ENCODE results near the gene SASH1.
A peak's percentile ranks its signal among the peaks of the same experiment; 100 is the strongest.
"Not testable (repeated sequence)": the region's sequence is repeated elsewhere in the genome, so short reads cannot be mapped to it uniquely, and the experiment has no call there.

SASH1 gene

DNA sequence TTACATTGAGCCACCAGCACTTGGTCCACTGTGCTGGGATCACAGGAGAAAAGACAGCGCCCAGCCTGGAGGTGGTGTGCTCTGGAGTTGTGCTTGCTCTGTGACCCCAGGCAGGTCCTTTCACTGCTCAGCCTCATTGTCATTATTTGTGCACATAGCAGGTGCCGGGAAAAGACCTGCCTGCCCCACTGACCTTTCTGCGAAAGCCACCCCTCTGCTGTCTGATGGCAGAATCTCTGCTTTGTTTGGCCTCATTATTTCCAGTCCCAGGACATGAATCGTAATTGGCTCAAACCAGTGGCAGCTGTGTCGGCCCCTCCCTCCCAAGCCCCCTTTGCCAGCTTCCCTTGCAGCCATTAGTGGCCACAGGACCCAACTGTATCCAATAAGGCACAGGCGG, 219.0 kb downstream of the SASH1 start:
- DNase-seq = no peak

DNA sequence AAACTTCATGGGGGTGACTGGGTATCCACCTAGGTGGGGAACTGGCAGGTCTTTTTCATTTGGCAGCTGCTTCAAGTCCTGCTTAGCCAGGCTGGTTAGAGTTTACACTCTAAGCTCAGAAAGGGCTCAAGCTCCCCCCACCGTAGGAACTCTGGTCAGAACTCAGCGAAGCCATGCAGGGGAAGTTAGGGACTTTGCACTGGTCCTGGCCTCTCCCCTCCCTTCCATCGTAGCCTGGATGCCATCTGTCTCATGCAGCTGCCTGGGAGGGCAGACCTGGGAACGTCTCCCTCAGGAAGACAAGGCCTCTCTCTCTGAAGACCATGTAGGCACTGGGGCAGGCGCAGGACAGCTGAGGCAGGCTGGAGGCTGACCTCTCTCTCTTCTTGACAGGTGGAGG, 220.4 kb downstream of the SASH1 start:
- DNase-seq = no peak

DNA sequence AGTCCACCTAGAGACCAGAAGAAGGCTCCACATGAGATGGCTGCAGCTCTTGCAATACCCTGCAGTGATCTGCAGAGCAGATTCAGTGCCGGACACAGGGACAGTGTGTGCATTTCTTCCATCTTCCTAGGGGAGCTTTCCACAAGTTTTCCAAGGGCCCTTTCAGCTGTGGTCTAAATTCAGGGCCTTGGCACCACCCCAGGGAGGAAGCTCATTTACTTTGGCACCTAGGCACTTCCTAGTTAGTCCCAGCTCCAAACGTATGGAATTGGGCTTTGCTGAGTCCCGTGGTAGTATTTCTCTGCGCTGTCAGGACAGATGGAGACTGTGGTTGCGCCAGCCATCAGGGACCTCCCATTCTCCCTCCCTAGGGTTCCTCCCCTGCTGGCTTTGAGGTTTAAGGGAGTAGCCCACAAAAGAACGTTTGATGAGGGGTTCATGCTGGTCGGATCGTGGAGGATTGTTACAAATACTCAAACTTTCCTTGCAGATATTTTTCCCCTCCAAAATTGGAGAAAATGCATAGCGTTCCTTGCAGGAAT, 221.9 kb downstream of the SASH1 start:
- no peak for DNase-seq

DNA sequence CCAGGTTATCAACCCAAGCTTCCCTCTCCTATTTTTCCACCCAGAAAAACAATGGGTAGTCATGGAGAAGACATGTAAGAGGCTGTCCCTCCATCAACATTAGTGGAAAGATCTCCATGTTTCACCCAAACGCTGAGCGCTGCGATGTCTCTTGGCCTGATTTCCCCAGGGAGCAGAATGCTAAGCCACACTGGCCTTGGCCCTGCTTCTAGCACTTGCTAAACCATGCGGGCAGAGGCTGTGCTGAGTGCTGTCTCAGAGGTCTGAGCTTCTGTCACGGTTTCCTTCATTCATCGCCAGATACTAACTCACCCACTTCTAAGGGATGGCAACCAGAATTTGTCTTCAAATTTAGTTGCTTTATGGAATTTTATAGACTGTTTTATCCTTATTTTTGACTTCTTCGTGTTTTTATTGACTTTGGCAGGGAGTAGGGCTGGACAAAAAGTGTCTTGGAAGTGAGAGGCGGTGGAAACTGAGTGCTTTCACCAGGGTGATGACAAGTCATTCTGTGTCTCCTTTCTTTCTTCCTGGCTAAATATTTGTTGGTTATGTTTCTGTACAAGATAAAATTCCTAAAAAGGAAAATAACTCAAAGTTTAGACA, 222.8 kb downstream of the SASH1 start:
- DNase-seq = no peak

DNA sequence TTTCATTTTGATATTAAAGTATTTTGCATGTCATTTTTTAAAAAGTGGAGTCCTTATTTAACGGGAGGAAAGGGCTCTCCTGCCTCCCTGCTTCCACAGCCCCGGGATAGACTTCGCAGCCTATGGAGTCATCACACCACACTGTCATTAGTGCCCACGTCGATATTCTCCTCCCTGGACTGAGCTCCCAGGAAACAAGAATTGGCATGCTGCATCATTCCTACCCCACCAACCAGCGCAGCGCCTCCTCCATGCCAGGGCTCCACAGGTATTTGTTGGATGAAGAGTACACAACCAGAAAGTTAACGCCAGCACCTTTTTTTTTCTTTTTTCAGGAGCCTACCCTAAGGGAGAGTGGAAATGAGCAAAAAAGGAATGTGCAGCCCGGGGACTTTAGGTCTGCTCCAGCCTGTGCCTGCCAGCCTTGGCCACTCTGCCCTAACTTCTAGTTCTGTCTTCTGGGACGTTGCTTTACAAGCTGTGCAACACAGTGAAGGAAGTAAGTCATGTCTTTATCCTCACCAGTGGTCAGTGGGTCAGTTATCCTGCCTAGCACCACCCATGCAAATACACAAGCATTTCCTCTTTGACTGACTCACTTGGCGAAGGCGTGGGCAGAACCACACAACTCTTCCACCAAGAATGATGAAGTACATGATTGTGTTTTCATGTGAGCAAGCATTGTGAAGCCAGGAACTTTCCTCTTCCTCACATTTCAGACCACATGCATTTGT, 223.5 kb downstream of the SASH1 start:
- DNase-seq = no peak

DNA sequence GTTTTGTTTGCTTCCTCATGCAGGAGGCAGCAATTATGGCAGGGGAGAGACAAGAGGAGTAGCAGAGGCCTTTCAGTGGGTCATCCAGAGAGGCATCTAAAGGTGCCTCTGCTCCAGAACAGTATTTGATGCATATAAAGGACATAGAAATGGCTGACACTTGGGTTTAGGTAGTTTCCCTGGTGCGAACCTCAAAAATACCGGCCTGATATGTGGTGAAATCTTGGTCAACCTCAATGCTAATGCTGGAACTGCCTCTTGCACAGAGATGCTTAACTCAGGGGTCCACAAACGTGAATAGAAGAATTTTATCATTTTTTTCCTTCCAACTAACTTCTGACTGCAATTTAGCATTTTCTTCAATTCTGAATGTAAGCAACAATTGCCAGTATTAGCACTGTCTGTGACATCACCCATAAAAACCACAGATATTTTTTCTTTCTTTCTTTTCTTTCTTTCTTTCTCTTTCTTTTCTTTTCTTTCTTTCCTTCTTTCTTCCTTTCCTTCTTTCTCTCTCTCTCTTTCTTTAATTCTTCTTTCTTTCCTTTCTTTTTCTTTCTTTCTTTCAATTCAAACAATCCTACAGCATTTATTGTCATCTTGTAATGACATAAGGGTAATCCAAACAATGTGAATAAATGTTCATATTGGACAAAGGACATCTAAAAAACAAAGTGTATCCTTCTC, 224.2 kb downstream of the SASH1 start:
- DNase-seq = no peak

DNA sequence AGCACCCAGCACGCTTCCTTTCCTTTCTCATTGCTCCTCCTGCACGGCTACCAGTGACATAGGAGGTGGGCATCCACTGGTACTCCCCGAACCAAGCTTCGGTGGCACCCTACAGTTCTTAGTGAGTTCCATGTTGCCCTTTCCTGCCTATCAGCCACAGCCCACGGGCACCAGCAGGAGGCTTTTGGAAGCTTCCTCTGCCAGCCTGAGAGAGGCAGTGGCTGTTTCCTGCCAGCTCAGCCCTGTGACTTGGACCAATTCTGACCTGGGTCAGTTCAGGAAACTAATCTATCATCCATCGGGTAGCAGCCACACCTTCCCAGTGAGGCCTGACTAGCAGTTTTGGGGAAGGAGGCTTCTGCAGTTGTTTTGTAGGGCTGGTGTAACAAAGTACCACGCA, 227.8 kb downstream of the SASH1 start:
- no peak for DNase-seq

DNA sequence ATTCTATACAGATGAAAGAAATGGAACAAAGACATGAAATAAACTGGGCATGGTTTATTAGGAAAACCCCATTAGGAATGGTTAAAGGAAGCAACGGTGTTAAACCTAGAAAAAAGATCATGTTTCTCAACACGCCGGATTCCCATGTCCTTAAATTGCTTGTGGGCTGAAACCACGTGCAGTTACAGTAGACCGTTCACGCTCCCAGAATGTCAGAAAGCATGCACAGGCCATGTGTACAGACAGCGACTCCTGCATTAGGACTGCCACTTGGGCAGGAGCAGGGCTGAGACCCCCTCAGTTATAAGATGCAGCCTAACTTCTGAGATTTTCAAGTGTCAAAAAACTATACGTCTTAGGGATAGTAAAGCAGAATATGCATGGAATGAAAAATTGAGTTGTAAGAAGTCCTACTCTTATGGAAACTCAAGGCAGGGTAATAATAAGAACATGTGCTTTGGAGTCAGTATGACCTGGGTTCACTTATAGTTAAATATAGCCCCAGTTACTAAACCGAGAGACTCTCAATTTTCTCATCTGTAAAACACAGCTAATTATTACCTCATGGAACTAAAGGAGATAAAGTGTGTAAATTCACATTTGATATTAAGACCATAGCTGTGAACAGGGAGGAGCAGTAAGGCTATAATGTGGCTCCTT, 230.2 kb downstream of the SASH1 start:
- DNase-seq = no peak

DNA sequence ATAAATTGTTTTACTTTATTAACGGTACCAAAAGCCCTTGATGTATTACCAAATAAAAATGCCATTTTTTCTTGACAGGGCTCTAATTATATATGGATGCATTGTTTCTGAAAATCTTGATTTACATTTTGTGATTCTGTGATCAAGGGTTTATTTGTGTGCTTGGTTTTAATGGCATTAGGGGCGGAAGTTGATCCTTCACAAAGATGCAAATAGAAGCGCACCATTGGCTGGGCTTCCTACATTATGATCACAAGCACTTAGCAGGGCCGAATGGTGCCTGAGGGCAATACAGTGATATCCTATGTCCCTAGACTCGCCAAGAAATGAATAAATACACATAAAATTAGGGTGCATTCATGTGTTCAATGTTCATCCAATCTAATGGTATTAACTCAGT, 231.3 kb downstream of the SASH1 start:
- DNase-seq = peak; percentile 25

DNA sequence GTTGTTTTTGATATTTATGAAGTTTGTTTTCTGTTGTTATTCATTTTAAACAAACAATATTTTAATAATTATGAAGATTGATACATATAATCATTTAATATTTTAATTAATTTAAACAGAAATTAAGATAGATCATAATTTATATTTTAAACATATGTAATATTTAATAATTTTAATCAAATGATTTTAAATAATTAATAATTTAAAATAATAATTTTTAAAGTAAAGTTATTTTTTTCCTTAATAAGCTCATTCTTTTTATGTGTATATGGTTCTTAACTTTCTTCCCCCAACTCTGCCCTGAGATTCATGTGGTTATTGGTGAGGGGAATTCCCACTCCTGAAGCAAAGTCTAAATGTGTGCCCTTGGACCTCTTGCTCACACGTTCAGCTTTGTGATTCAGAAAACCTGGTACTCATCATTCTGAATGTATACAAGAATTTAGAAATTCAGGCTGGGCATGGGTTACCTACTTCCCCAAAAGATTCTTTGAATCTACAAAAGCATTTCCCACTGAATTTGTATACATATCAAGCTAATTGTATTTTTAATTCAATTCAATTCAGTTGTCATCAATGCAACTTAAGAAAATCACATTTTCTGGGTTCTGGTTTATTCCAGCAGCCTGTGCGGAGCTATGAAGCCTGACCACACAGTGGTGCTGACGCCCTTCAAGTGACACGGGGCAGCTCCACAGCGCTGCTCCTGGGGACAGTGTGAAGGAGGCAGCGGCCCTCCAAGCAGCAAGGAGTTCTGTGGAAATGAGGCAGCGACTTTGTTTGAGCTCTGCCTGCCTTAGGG, 235.2 kb downstream of the SASH1 start:
- peak; percentile 61 for DNase-seq

DNA sequence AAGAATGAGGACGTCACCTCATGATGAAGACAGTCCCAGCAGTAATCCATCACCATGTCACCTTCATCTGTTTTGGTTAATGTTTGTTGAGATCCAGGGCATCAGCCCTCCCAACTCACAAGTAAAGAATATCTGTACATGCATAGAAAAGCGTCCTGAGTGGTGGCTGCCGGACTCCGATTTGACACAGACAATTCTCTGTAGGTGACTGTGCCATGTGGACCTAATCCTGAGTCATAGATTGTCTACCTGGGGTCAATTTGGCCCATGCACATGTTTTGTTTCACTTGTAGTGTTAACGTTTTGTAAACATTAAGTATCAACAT, 235.8 kb downstream of the SASH1 start:
- DNase-seq = no peak

DNA sequence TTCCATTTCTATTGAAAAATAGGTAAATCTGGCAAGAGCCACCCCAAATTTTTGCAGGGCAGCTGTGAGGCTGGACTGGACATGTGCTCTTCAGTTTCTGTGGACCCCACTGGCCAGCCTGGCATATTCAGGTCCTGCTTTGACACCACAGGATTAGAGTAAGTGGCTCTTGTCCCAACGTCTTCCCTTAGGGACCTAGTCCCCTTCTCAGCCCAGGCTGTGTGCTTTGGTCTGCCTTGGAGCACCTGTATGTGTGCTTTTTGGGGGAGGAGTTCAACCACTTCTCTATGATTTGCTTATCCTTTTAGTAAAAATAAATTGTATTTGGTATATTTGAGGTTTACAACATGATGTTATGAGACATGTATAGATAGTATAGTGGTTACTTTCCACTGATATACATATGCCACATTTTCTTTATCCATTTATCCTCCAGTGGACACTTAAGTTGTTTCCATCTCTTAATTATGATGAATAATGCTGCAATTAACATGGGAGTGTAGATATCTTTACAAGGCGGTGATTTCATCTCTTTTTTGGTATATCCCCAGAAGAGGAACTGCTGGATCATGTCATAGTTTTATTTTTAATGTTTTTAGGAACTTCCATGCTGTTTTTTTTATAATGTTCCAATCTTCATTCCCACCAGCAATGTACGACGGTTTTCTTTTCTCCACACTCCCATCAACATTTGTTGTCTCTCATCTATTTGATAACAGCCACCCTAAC, 236.4 kb downstream of the SASH1 start:
- no peak for DNase-seq

DNA sequence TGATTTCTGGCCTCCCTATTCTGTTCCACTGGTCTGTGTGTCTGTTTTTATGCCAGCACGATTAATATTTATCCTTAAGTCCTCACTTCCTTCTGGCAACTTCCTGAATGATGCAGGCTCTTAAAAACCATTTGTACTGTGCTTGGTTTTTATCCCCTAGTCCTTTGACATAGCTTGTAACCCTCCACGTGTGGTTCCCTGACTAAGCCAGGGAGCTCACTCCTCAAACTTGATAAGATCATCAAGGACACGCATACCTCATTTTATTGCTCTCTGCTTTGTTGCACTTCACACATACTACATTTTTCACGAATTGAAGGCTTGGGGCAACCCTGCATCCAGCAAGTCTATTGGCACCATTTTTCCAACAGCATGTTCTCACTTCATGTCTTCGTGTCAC, 237.8 kb downstream of the SASH1 start:
- no peak for DNase-seq

DNA sequence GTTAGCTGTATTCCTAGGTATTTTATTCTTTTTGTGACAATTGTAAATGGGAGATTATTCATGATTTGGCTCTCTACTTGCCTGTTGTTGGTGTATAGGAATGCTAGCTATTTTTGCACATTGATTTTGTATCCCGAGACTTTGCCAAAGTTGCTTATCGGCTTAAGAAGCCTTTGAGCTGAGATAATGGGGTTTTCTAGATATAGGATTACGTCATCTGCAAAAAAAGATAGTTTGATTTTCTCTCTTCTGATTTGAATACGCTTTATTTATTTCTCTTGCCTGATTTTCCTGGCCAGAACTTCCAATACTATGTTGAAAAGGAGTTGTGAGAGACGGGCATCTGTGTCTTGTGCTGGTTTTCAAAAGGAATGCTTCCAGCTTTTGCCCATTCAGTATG, 241.0 kb downstream of the SASH1 start:
- DNase-seq = no peak

DNA sequence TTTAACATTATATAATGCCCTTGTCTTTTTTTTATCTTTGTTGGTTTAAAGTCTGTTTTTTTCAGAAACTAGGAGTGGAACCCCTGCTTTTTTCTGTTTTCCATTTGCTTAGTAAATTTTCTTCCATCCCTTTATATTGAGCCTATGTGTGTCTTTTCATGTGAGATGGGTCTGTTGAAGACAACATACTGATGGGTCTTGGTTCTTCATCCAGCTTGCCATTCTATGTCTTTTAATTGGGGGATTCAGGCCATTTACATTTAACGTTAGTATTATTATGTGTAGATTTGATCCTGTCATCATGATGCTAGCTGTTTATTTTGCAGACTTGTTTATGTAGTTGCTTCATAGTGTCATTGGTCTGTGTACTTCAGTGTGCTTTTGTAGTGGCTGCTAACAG, 243.0 kb downstream of the SASH1 start:
- DNase-seq = not testable (repeated sequence)

DNA sequence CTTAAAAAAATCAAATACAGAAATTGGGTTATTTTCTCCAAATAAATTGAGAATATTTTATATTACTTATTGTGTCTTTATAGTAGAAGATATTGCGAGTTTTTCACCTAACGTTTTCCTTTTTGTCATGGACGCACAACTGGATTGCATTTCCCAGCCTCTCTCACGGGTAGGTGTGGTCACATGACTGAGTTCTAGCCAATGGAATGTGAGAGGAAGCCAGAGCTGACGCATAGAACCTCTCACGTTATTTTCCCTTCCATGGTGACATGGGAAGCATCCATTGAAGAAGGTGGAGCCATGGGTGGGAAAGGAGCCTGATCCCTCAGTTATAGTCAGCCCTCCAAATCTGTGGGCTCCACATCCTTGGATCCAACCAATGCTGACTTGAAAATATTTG, 248.2 kb downstream of the SASH1 start:
- no peak for DNase-seq

DNA sequence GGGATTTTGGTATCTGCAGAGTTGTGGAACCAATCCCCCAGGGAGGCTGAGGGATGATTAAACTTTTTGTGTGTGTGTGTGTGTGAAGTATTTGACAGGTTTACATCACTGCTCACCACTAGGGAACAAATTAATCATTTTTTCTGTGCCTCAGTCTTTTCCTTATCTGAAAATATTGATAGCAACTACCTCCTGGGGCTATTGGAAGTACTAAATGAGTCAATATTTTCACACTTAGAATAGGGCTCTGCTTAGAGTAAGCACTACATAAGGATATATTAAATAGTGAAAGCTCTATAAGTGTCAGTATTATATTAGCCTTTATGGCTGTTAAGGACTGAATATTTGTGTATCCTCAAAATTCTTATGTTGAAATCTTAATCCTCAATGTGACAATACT, 249.0 kb downstream of the SASH1 start:
- no peak for DNase-seq

DNA sequence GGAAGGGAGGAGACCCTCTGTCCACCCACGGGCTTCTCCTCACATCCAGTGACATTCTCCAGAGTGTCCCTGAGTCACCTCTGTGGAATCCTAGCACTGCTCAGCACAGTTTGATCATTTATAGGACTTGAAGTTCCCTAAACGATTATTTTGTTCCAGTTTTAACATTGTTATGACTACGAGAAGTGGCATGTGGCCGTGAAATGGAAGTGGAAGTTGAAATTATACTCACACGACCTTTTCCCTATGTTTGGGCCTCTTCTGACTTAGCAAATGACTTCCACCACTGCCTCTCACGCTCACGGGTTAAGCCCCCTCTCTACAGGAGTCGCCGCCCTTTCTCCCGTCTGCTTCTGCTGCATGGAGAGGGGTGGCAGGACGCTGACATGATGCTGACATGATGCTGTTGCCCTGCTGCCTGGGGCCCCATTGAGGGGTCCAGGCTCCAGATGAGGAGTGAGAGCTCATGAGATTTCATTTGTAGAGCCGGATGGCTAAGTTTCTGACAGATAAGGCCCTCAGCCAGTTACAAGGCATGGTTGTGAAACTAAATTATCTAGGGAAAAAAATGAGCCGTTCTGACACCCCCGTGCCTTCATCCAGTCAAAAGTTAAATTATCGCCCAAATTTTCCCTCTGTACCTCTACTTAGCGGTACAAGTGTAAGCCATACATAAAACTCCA, 250.6 kb downstream of the SASH1 start:
- no peak for DNase-seq

DNA sequence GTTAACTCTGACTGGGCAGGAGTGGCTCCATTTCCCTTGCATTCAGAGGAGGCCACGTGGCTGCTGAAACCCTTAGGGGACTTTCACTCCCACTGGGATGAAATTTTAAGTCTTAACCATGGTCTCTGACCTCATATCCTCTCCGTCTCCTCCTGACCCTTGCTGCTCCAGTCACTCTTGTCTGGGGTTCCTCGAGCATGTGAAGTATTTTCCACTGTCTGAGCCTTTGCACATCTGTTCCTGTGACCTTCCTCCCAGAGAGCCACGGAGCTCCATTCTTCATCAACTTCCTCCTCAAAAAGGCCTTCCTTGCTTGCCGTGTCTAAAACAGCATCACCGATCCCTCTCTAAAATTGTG, 251.2 kb downstream of the SASH1 start:
- DNase-seq = no peak

DNA sequence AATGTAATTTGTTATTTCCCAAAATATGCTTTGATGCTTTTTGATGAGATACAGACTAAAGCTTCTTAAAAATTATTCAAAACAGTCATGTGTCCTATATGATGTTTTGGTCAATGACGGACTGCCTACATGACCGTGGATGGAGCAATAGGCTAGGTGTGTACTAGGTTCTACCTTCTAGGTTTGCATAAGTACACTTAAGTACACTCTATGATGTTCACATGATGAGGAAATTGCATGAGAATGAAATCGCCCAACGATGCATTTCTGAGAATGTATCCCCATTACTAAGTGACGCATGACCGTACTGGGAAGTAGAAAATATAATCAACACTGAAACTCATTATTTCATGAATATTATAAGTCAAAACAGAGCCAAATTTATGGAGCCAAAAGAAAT, 252.9 kb downstream of the SASH1 start:
- DNase-seq = no peak

DNA sequence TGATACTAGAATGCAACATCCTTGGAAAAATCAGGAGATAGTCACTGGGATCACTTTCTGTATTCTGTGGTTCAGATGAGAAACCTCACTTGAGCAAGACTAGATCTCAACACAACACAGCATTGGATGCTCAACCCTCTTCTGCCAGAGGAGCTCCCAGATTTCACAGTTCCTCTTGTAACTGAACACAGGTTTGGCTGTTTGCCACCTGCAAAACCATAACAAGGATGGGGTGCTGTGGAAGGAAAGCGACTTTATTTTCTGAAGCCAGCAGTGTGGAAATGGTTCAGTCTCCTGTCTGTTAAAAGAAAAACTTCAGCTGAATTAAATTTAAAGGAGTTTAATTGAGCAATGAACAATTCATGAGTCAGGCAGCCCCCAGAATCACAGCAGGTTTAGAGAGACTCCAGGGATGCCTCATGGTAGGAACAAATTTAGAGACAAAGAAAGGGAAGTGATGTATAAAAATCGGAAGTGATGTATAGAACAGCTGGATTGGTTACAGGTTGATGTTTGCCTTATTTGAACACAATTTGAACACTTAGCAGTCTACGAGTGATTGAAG, 254.3 kb downstream of the SASH1 start:
- DNase-seq = no peak

All from NCI-H69 (cell line).